ENCODE measurements around the gene MVB12B. TPM values are rescaled to one million over a fixed set of nuclear protein-coding genes. Genes with fewer than 3 reads are reported as not detected.

MVB12B gene
- total and polyA plus RNA-seq, 2 experiments from 2014 or later, result 19.0 to 29.9 TPM

GRCh38 chr9:126461029-126461428, 134.4 kb downstream of the MVB12B start:
- Histone ChIP-seq H3K4me1 (ENCODE audit: low read depth) (no peaks in the 10 kb centered on the region), H3K4me3 (no peak overlapping the region), H3K9me3 (ENCODE audit: low read depth) (no peaks in the 10 kb centered on the region), H3K27me3 (no peaks in the 10 kb centered on the region), H3K27ac (no peak overlapping the region), H3K36me3 (no peaks in the 10 kb centered on the region)
- TF ChIP-seq CTCF (IDR thresholded peaks at IDR 0.05; ENCODE audit: low read depth, low read length), result no peak
- no peak for DNase-seq (ENCODE audit: low read depth in 1 of 2, low spot score in 1 of 2)

GRCh38 chr9:126461608-126462007, 135.0 kb downstream of the MVB12B start:
- no peak overlapping the region for H3K4me3 ChIP-seq
- no peaks in the 10 kb centered on the region for H3K9me3 ChIP-seq (ENCODE audit: low read depth)
- no peak overlapping the region for H3K27ac ChIP-seq
- H3K36me3 ChIP-seq, result no peaks in the 10 kb centered on the region
- no peaks in the 10 kb centered on the region for H3K27me3 ChIP-seq
- TF ChIP-seq CTCF (IDR thresholded peaks at IDR 0.05; ENCODE audit: low read depth, low read length), result no peak
- DNase-seq (ENCODE audit: low read depth in 1 of 2, low spot score in 1 of 2), result no peak
- no peaks in the 10 kb centered on the region for H3K4me1 ChIP-seq (ENCODE audit: low read depth)

GRCh38 chr9:126462617-126463016, 136.0 kb downstream of the MVB12B start:
- Histone ChIP-seq H3K9me3 (ENCODE audit: low read depth) (no peaks in the 10 kb centered on the region), H3K36me3 (no peaks in the 10 kb centered on the region), H3K27ac (no peak overlapping the region), H3K4me1 (ENCODE audit: low read depth) (no peaks in the 10 kb centered on the region), H3K4me3 (no peak overlapping the region), H3K27me3 (no peaks in the 10 kb centered on the region)
- no peak for DNase-seq (ENCODE audit: low read depth in 1 of 2, low spot score in 1 of 2)
- no peak for TF ChIP-seq CTCF (IDR thresholded peaks at IDR 0.05; ENCODE audit: low read depth, low read length)

GRCh38 chr9:126463426-126463825, 136.8 kb downstream of the MVB12B start:
- Histone ChIP-seq H3K27ac (no peak overlapping the region), H3K4me3 (no peak overlapping the region), H3K9me3 (ENCODE audit: low read depth) (no peaks in the 10 kb centered on the region), H3K4me1 (ENCODE audit: low read depth) (no peaks in the 10 kb centered on the region), H3K36me3 (no peaks in the 10 kb centered on the region), H3K27me3 (no peaks in the 10 kb centered on the region)
- DNase-seq (ENCODE audit: low read depth in 1 of 2, low spot score in 1 of 2), result no peak
- no peak for TF ChIP-seq CTCF (IDR thresholded peaks at IDR 0.05; ENCODE audit: low read depth, low read length)

GRCh38 chr9:126464694-126465441, 138.2 kb downstream of the MVB12B start:
- Histone ChIP-seq H3K27me3 (no peaks in the 10 kb centered on the region), H3K4me1 (ENCODE audit: low read depth) (no peaks in the 10 kb centered on the region), H3K9me3 (ENCODE audit: low read depth) (no peaks in the 10 kb centered on the region), H3K27ac (no peak overlapping the region), H3K4me3 (no peak overlapping the region), H3K36me3 (no peaks in the 10 kb centered on the region)
- no peak for TF ChIP-seq CTCF (IDR thresholded peaks at IDR 0.05; ENCODE audit: low read depth, low read length)
- no peak for DNase-seq (ENCODE audit: low read depth in 1 of 2, low spot score in 1 of 2)
